8988T (cell line): Measurements from ENCODE around the gene LRFN2.

Source experiments
- DNase-seq: peaks from one replicate; pipeline ENCODE4 v3.0.0; 2011

Gene LRFN2

DNA sequence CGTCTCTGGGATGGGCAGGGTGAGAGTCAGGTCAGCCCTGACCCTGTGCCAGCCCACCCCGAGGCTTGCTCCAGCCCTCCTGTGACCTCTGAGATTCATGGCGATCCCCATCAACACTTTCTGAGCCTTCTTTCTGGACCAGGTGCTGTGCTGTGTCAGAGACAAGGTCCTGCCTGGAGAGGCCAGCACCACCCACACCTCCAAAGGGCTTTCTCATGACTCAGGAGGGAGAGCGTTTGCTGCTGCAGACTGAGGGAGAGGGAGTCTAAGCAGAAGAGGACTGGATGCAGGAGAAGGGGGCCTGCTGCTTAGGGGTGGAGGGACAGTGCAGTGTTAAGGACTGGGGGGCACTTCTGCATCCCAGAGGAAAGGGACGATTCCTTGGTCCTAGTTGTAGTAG, 193.5 kb downstream of the LRFN2 start:
- no peak for DNase-seq

DNA sequence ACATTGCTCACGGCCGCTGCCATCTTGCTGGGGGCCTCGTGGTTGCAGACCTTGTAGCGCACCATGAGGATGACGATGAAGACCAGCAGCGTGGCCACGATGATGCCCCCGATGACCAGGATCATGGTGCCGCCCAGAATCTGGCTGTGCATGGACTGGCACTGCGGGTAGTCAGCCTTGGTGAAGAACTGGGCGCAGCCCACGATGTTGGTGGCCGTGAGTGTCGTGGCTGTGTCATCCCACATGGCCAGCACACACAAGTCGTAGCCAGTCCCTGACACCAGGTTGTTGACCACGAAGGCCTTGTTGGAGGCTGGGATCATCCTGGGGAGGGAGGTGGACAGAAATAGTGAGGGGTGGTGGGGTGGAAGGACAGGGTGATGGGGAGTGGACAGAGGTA, 194.6 kb downstream of the LRFN2 start:
- DNase-seq, result no peak

DNA sequence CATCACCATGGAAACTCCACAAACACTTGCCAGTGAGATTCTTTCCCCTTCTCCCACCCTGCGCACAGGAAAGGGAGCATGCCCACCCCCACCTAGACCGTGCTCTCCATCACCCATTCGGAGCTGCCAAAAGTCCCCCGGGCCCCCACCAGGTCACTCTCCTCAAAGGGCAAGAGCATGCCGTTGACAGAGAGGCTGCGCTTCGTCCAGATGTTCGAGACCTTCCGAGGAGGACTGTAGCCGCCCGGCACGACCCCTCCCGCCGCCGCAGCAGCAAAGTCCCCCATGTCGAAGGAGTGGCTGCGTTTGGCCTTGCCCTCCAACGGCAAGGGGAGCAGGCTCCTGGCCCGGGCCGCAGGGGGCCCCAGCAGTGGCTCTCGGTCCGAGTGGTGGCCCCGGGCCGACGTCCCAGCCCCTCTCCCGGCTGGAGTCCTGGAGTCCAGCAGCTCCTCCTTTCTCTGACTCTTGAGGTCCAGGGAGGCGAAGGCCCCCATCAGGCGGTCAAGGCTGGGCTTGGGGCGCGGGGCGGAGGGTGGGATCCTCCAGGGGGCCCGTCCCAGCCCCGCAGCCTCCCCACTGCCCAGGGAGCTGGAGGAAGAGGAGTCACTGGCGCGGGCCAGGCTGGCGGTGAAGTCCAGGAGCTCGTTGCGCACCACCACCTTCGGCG, 195.2 kb downstream of the LRFN2 start:
- no peak for DNase-seq

DNA sequence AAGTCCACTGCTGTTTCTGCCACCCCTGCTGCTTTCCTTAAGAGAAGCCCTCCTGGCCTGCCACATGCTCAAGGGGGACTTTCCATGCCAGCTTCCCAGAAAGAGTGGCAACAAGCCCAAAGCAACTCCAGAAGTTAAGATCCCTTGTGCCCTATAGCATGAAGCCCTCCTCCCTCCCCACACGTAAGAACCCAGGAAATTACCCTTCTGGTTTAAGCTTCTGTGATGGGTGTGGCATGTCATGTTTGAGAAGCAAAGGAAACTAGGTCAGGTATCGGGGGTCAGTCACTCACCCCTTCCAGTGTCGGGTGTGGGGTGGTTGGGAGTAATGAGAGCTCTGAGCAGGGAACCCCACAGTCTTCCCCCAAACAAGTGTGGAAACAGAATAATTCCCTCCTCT, 196.1 kb downstream of the LRFN2 start:
- DNase-seq, result no peak

DNA sequence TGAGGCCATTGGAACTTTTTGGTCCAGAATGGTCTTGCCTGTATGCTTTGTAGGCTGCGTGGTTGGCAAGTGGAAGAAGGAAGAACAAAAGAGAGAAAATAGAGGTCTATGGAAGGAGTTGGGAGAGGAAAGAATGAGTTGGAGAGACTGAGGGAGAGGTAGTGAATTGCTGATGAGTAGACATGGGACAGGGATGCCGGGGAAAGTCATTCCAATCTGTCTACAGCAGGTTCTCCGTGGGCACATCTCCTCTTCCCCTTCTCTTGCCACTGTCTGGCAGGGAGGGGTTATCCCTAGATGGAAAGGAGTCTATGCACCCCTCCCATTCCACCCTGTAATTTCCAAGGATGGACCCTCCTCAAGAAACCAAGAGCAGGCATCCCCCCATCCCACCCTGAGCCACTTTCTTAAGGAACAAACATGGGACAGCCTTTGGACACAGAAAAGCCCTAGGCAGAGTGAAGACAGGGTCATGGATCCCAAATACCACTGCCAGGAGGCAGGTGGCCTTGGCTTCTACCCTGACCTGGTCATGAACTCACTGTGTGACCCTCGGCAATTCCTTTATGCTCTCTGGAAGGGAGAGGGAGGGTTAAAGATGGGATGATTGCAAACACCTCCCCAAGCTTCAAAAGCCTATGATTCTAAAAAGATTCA, 196.9 kb downstream of the LRFN2 start:
- DNase-seq, result no peak

DNA sequence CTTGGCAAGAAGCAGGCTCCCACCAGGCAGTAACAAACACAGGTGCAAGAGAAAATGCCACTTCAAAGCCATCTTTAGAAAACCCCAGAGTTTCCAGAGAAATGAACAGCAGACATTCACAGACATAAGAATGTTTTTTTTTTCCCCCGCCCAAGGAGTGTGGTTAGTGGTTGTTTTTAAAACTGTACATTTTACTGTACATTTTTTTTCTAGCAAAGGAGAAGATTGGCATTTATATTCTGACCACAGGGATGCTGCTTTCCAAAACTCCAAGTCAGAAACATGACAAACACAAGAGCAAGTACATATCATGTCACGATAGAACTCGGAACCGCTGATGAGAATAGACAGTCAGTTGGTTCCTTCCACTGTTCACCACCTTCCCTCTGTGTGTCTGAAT, 197.9 kb downstream of the LRFN2 start:
- DNase-seq, result no peak

DNA sequence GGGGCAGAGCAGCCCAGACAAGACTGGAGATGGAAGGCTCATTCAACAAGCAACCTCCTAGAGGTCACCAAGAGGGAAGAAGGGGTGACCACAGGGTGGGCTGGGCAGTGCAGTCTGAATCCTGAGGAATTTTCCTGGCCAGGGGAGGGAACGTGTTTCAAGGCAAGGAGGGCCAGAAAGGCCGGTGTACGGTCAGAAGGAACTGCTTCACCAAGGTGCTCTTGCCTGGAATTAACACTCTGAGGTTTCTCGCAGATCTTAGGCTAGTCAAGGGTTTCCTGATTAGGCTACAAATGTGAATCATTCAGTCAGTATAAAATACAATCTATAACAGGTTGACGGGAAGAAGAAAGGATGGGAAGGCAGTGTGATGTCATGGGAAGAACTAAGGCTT, 199.3 kb downstream of the LRFN2 start:
- DNase-seq, result no peak

DNA sequence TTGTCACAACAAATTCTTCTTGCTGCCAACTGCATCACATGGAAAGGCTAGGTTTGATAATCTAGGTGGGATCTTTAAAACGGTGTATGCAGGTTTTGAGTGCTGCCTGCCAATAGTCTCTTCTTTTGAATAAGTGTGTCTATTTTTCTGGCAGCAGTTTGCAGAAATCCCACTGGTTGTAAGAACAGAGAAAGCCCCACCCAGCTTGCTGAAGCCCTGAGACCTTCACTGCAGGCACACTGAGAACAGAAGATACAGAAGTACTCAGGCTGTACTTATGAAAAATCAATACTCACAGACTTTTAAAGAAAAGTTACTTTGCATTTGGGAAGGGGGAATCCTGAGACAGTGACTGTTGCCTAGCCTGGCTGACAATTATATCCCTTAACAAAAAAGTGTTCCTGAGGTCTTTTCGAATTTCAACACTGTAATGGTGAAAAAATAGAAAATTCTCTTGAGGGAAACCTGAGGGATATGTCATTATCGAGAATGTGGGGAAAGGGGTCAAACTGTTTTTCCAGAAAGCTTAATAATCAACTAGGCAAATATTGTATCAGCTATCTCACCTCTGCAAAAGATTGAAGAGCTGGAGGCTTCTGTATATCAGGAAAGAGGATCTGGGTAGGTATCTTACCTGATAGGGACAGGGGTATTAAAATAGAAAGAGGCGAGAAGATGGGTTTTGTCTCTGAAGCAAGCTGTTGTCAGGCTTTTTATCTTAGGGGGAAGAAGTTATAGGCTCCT, 199.9 kb downstream of the LRFN2 start:
- DNase-seq, result no peak

DNA sequence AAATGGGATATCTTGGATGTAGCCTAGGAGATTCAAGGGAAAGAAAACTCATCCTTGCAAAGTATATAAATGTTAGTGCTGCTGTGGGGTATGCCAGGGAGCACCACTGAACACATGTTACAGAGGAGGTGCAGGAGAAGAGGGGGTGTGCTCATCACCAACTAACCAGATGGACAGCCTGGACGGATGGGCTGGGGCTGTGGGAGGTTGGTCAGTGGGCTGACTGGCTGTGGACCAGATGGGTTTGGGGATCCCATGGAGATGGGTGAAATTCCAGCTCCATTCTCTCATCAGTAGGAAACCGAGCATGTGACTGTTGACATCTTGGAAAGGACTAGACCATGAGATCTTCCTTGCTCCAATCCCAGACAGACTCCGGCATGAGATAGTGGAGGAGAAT, 201.0 kb downstream of the LRFN2 start:
- DNase-seq, result no peak

DNA sequence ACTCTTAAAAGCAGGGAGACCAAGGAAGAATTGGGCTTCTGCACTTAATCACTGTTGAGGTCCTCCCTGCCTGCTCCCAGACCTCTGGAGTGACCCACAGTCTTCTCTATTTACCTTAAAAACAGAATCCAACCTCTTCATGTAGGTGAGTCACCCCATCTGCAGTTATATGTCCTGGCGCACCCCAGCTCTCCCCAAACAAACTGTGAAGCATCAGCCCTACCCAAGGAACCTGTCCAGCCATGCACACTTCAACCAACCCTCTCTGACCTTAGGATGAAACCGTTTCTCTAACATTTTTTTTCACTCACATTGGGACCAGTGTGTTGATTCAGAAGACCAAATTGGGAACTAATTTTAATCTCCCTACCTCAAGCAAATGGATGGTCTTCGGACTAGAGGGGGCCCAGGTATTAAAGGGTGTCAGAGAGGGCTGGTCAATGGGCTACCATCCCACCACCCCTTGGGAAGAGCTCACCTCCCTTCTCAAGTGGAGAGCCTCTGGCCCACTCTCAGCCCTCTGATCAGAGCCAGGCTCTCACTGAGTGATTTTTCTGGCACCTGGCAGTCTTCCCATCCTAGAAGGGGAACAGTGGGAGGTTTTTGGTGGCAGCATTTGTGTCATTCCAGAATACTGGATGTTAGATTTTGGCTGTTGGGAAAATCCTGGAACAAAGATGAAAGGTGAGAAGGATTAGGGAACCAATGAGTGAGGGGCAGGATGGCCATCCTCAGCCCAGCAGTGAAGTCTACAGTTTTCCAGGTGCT, 203.6 kb downstream of the LRFN2 start:
- no peak for DNase-seq

DNA sequence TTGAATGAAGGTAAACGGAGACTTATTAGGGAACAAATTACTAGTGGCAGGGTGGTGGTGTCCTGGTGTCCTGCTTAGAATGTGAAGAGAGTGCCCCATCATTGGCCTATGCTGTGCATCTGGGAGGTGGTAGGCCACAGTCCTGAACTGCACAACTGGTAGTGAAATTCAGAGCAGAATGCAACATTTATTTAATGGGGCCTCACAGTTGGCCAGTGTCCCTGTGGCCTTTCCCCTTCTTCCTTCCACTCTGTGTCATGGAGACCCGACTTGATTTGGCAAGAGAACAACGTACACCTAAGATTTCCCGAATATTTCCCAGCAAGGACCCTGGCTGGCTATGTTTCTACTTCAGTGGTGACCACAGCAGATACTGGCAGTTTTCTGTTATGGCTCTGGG, 206.9 kb downstream of the LRFN2 start:
- DNase-seq, result no peak

DNA sequence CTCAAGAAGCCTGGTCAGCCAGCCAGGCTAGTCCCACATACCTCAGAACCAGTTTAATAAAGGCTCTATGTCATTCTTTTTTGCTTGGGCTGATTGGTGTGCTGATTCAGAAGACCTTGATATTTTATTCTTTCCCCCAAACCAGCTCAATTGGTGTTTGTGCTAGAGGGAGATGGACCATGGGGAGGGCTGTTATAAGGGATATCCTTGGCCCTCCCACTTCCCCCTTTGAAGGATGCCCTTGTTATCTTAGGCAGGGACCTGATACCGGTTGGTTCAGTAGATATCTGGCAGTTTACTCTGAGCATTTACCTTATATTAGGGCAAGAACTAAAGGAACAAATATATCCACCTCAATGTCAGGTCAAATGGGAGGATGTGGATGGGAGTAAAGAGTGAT, 207.4 kb downstream of the LRFN2 start:
- DNase-seq, result no peak

DNA sequence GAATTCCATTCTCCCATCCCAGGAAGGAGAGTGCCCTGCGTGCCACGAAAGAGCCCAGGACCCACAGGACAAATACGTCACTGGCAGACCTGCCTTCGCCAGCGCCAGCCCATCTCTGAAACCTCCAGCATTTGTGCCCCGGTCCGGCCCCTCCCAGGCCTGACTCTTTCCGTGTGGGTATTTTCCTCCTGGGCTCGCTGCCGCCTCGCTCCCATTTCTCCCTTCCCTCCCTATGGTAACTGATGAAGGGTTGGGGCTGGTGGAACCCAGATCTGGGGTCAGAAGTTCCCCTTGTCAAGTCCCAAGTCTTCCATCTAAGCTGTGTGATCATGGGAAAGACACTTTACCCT, 208.5 kb downstream of the LRFN2 start:
- DNase-seq, result no peak

DNA sequence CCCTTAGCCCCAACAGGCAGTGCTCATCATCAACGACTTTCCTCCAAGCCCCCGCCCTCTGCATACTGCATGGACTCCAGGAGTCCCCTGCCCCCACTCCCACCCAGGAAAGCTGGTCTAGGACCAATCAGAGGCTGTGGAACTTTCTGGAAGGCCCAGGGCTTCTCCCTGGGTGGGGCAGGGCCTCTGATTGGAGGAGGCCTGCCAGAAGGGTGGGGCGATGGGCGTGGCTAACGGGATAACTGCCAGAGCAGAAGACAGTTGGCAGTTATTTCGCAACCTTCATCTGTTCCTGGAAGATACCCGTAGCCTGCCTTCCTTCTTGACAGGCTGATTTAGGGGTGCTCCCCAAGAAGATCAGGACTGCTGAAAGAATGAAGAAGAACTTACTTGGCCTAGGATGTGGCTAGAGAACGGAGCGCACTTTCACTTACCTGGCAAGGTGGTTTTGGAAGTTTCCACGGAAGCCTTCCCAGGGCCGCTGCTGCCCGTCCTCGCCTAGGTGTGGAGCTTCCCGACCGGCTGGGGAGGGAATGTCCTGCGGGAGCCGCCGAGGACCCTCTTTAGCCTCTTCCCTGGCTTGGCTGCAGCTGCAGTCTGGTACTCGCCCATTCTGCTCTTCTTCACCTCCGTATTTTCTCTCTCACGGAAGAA, 209.0 kb downstream of the LRFN2 start:
- no peak for DNase-seq

DNA sequence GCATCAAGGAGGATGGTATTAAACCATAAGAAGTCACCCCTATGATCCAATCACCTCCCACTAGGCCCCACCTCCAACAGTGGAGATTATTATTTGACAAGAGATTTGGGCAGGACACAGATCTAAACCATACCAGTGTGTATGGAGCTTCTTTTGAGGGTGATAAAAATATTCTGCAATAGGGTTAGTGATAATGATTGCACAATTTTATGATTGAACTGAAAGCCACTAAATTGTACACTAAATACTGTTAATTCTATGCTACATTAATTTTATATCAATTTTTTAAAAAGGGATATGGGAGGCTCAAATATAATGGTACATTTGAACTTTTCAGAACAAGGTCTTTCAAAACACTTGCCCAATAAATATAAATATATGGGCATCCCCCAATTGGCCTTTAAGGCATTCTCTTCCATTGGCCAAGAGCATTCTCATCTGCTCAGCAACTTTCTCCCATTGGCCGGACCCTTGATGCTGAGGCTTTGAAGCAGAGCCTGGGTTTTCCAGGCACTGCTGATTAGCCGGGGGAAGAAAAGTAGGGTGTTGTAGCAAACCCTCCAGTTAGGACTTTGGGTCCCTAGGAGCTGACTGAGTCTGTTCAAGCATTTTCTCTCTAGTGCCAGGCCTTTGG, 209.9 kb downstream of the LRFN2 start:
- DNase-seq, result no peak

DNA sequence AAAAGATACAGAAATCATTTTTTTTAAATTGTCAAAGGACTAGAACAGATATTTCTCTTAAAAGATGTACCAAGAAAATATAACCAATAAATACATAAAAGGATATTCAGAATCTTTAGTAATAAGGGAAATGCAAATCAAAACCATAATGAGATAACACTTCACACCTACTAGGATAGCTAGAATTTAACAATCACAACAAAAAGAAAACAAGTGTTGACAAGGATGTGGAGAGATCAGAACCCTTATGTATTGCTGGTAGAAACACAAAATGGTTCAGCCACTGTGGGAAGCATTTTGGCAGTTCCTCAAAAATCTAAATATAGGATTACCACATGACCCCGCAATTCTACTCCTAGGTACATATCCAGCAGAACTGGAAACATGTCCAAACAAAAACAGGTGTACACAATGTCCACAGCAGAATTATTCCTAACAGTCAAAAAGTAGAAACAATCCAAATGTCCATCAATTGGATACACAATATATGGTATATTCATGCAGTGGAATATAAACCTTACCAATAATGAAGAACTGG, 211.0 kb downstream of the LRFN2 start:
- DNase-seq, result no peak

DNA sequence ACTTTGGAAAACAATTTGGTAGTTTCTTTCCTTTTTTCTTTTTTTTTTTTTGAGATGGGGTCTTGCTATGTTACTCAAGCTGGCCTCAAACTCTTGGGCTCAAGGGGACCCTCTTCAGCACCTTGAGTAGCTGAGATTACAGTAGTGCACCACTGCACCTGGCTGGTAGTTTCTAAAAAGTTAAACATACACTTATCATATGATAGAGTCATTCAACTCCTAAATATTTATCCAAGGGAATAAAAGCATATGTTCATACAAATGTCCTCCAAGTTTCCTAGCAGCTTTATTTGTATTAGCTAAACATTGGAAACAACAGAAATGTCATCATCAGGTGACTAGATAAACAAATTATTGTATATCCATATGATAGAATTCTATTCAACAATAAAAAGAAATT, 213.9 kb downstream of the LRFN2 start:
- no peak for DNase-seq

DNA sequence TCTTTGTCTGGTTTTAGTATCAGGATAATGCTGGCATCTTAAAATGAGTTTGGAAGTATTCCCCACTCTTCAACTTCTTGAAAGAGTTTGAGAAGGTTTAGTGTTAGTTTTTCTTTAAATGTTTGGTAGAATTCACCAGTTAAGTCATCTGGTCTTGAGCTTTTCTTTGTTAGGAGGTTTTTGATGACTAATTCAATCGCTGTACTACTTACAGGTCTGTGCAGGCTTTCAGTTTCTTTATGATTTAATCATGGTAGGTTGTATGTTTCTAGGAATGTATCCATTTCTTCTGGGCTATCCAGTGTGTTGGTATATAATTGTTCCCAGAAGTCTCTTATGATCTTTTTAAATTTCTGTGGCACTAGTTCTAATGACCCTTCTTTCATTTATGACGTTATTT, 215.5 kb downstream of the LRFN2 start:
- DNase-seq, result no peak

DNA sequence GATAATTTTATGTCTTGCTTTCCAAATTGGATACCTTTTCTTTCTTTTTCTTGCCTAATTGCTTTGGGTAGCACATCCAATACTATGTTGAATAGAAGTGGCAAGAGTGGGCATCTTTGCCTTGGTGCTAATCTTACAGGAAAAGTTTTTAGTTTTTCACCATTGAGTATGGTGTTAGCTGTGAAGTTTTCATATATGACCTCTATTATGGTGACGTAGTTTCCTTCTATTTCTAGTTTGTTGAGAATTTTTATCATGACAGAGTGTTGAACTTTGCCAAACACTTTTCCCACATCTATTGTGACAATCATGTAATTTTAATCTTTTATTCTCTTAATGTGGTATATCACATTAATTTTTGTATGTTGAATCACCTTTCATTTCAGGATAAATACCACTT, 216.1 kb downstream of the LRFN2 start:
- DNase-seq, result no peak

DNA sequence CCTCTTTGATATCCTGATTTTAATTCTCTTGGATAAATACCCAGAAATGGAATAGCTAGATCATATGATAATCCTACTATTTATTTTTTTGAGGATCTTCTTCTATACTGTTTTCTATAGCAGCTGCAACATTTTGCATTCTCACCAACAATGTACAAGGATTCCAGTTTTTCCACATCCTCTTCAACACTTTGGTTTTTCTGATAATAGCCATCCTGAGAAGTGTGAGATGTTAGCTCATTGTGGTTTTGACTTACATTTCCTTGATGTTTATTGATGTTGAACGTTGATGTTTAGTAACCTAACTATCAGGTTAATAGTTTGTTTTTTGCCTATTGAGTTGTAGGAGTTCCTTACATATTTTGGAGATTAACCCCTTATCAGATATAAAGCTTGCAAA, 217.3 kb downstream of the LRFN2 start:
- DNase-seq, result no peak

DNA sequence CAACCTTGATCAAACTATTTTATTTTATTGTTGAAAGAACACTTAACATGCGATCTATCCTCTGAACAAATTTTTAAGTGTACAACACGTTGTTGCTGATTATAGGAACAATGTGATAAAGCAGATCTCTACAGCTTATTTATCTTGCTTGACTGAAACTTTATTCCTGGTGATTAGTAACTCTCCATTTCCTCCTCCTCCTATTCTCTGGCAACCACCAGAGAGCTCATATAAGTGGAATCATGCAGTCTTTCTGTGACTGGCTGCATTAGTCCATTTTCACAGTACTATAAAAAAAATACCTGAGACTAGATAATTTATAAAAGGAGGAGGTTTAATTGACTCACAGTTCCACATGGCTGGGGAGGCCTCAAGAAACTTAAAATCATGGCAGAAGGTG, 218.1 kb downstream of the LRFN2 start:
- DNase-seq, result no peak

DNA sequence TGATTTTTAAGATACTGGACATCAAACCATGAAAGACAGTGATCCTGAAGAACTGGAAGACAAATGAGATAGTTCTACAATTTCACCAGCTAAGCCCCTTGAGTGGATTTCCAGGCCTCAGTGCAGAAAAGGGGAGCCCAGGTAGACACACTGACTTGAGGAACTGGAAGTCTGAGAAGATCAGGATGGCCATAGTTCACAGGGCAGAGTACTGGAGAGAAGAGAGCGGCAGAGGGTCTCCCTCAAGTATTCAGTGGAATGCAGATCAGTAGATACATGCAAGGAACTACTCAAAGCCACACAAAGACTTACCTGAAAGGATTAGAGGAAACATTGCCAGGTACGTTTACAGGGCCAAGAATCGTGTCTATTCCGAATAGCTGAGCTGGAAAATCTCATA, 224.3 kb downstream of the LRFN2 start:
- no peak for DNase-seq
